Activated naive CD4-positive, alpha-beta T cell treated with anti-CD3 and anti-CD28 coated beads for 36 hours (primary cell): ENCODE results near the gene PRSS56. TPM values are rescaled to one million over a fixed set of nuclear protein-coding genes. Genes with fewer than 3 reads are reported as not detected.

Source experiments
- CTCF ChIA-PET: fragments of 350-600 bp; sonication (Branson Sonifier 250); formaldehyde crosslinking; loops from one replicate; lab custom pipeline; 2021; ENCODE audit warnings: antibody characterized with exemption; lab: Charles Lee
- DNase-seq: peaks from one replicate; pipeline ENCODE4 v3.0.0-alpha.2; 2020
- H3K27ac Mint-ChIP-seq: one replicate; pipeline ENCODE4 v1.8.0; 2021; ENCODE audit warnings: mild to moderate bottlenecking, mixed read lengths
- H3K27me3 Mint-ChIP-seq: one replicate; pipeline ENCODE4 v1.8.0; 2021; ENCODE audit warnings: low read depth, mixed read lengths
- H3K36me3 Mint-ChIP-seq: one replicate; pipeline ENCODE4 v1.8.0; 2021; ENCODE audit warnings: low read depth, mixed read lengths
- H3K4me1 Mint-ChIP-seq: one replicate; pipeline ENCODE4 v1.8.0; 2021; ENCODE audit warnings: low read depth, mixed read lengths
- H3K4me3 Mint-ChIP-seq: one replicate; pipeline ENCODE4 v1.8.0; 2021; ENCODE audit warnings: mild to moderate bottlenecking, moderate library complexity, mixed read lengths
- H3K9me3 Mint-ChIP-seq: one replicate; pipeline ENCODE4 v1.8.0; 2021; ENCODE audit warnings: mixed read lengths
- intact Hi-C: fragments of 100-400 bp; cut with micrococcal nuclease; formaldehyde crosslinking; loops from one replicate; pipeline ENCODE4 v1.15.1; 2023
- total RNA-seq, 2 experiments: library from RNA; stranded (reverse); gene quantifications; one replicate each; pipeline ENCODE4 v1.2.3, GENCODE V29; 2021

Gene PRSS56
- total RNA-seq, 2 experiments from 2014 or later, result not detected

- CTCF ChIA-PET, result no interaction called here
- Mint-ChIP-seq H3K27ac (no peak overlapping the region), H3K4me3 (no peak overlapping the region), H3K36me3 (no peaks in the 10 kb centered on the region), H3K9me3 (no peaks in the 10 kb centered on the region), H3K4me1 (peaks cover 3% of the 10 kb centered on the region), H3K27me3 (peaks cover 30% of the 10 kb centered on the region)
- no peak for DNase-seq
- intact Hi-C loops, result no loop called here
Observed at GRCh38 chr2:232489516-232490220, 30.5 kb upstream of the PRSS56 start.

GRCh38 chr2:232490221-232491138 lies 29.7 kb upstream of the PRSS56 start:
- Mint-ChIP-seq H3K27ac (no peak overlapping the region), H3K9me3 (no peaks in the 10 kb centered on the region), H3K4me3 (no peak overlapping the region), H3K4me1 (peaks cover under 1% of the 10 kb centered on the region), H3K27me3 (peaks cover 22% of the 10 kb centered on the region), H3K36me3 (no peaks in the 10 kb centered on the region)
- CTCF ChIA-PET, result no interaction called here
- DNase-seq, result no peak
- intact Hi-C loops, result no loop called here

DNA sequence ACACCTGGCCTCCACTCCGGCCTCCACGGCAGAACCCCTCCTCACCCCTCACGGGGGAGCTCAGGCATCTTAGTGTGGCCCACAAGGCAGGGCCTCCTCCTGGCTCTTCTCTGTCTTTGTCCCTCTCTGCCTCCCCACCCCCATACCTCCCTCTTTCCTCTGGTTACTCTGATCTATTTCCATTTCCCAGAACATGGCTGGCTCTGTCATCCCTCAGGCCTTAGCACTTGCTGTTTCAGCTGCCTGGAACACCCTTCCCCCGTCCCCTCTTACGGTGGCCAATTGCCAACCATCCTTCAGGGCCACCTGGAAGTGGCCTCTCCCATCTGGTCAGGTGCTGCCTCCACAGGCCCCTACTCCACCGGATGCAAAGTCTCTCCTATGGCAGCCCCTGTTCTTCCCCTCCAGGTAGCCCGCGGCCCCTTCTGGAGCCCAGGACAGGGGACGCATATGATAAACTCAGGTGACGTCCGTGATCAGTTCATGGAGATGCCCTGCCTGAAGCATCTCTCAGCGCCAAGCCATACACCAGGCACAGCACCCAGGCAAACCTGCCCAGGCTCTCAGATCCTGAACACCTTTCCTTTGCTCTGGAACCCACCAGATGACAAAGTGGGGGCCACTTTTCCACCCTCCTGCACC lies 28.9 kb upstream of the PRSS56 start:
- Mint-ChIP-seq H3K36me3 (no peaks in the 10 kb centered on the region), H3K9me3 (no peaks in the 10 kb centered on the region), H3K27ac (no peak overlapping the region), H3K4me3 (no peak overlapping the region), H3K27me3 (peaks cover 22% of the 10 kb centered on the region), H3K4me1 (no peaks in the 10 kb centered on the region)
- CTCF ChIA-PET, result no interaction called here
- DNase-seq, result no peak
- intact Hi-C loops, result no loop called here

DNA sequence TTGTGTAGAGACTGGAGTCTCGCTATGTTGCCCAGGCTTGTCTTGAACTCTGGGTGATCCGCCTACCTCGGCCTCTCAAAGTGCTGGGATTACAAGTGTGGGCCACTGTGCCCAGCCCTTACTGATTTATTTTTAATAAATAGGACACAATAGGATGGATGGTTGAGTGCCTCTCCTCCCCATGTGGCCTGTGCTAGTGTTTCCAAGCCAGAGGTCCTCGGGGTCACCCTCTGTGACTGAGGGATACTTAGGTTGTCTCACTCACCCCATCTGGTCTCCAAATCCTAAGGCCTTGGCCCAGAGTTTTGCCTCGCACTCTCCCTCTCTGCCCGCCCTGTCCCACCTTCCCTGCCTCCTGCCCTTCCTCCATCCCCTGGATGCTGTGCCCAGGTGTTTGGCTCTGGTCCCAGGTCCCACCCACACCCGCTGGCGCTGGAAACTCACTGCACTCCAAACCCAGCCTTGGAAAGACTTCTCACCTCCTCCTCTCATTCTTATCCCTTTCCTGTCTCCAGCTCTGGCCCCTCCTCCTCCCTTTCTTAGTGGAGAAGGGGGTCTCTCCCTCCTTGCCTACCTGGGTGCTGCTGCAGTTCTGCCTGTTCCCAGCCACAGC lies 27.8 kb upstream of the PRSS56 start:
- H3K9me3 Mint-ChIP-seq, result no peaks in the 10 kb centered on the region
- DNase-seq, result no peak
- H3K4me3 Mint-ChIP-seq, result no peak overlapping the region
- no peak overlapping the region for H3K27ac Mint-ChIP-seq
- intact Hi-C loops, result no loop called here
- CTCF ChIA-PET, result no interaction called here
- H3K27me3 Mint-ChIP-seq, result peaks cover 17% of the 10 kb centered on the region
- H3K36me3 Mint-ChIP-seq, result no peaks in the 10 kb centered on the region
- no peaks in the 10 kb centered on the region for H3K4me1 Mint-ChIP-seq

DNA sequence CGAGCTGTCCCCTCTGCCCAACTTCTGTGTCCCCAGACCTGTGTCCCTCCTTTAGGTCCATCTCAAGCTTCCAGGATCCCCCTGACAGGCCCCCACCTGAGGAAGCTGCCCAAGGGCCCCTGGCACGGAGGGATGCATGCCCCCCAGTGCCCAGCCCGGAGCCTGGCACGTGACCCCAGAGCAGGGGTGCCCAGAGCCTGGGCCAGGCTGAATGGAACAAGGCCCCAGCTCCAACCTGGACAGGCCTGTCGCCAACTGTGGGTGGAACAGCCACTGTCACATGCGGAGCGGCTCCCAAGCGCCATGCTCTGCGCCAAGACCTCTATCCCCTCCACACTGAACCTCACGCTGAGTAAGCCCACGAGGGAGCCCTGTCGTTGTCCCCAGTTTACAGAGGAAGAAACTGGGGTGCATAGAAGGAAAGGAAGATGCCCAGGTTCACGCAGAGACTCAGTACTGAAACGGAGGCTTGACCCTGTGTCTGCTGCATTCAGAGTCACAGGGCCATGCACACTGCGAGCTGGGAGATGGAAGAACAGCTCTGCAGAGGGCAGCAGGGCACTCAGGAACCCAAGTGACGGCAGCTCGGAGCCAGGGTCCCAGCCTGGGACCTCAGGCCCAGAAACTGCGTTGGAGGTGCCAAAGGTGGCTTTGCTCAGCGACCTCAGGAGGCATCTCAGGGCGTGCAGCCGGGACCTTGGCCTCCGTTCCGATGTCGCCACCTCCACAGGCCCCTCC lies 27.1 kb upstream of the PRSS56 start:
- H3K4me3 Mint-ChIP-seq, result no peak overlapping the region
- H3K36me3 Mint-ChIP-seq, result no peaks in the 10 kb centered on the region
- peaks cover 13% of the 10 kb centered on the region for H3K27me3 Mint-ChIP-seq
- H3K27ac Mint-ChIP-seq, result no peak overlapping the region
- CTCF ChIA-PET, result interaction anchor here (1.4 kb wide), 1 partner anchor 640 kb away, joined by 3 read pairs; no protein-coding TSS in a partner anchor
- no peaks in the 10 kb centered on the region for H3K9me3 Mint-ChIP-seq
- H3K4me1 Mint-ChIP-seq, result no peaks in the 10 kb centered on the region
- intact Hi-C loops, result no loop called here
- no peak for DNase-seq

GRCh38 chr2:232493701-232494474 lies 26.3 kb upstream of the PRSS56 start:
- Mint-ChIP-seq H3K27me3 (peaks cover 10% of the 10 kb centered on the region), H3K27ac (no peak overlapping the region), H3K36me3 (no peaks in the 10 kb centered on the region), H3K9me3 (no peaks in the 10 kb centered on the region), H3K4me3 (no peak overlapping the region), H3K4me1 (no peaks in the 10 kb centered on the region)
- intact Hi-C loops, result no loop called here
- CTCF ChIA-PET, result interaction anchor here (1.4 kb wide), 1 partner anchor 641 kb away, joined by 3 read pairs; no protein-coding TSS in a partner anchor
- DNase-seq, result no peak

DNA sequence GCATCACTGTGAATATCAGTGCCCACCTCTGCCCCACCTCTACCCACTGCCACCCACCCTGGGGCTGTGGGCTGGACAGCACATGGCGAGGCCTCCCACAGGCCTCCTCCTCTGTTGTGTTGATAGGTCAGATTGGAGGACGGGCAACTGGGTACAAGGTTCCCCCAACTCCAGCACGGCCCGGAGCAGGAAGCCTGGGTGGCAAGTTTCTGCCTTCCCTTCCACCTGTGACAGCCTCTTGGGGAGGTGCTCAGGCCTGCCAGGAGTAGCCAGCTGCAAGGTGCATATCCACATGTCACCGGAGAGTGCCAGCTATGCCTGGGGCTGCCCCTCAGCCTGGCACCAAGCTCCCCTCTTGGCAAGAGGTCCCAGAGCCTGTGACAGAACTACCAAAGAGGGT lies 25.6 kb upstream of the PRSS56 start:
- Mint-ChIP-seq H3K27me3 (peaks cover 11% of the 10 kb centered on the region), H3K9me3 (no peaks in the 10 kb centered on the region), H3K4me3 (no peak overlapping the region), H3K36me3 (no peaks in the 10 kb centered on the region), H3K4me1 (no peaks in the 10 kb centered on the region), H3K27ac (no peak overlapping the region)
- no peak for DNase-seq
- CTCF ChIA-PET, result interaction anchor here (1.4 kb wide), 1 partner anchor 642 kb away, joined by 3 read pairs; no protein-coding TSS in a partner anchor
- intact Hi-C loops, result no loop called here

- intact Hi-C loops, result no loop called here
- H3K4me1 Mint-ChIP-seq, result no peaks in the 10 kb centered on the region
- no peak for DNase-seq
- CTCF ChIA-PET, result no interaction called here
- no peaks in the 10 kb centered on the region for H3K9me3 Mint-ChIP-seq
- H3K27me3 Mint-ChIP-seq, result peaks cover 7% of the 10 kb centered on the region
- H3K4me3 Mint-ChIP-seq, result no peak overlapping the region
- H3K27ac Mint-ChIP-seq, result no peak overlapping the region
- no peaks in the 10 kb centered on the region for H3K36me3 Mint-ChIP-seq
Observed at GRCh38 chr2:232495292-232495691, 24.9 kb upstream of the PRSS56 start.

- peaks cover 10% of the 10 kb centered on the region for H3K27me3 Mint-ChIP-seq
- H3K4me3 Mint-ChIP-seq, result no peak overlapping the region
- intact Hi-C loops, result no loop called here
- H3K27ac Mint-ChIP-seq, result no peak overlapping the region
- H3K4me1 Mint-ChIP-seq, result no peaks in the 10 kb centered on the region
- no peaks in the 10 kb centered on the region for H3K9me3 Mint-ChIP-seq
- CTCF ChIA-PET, result interaction anchor here (0.6 kb wide), 1 partner anchor 596 kb away, joined by 4 read pairs; no protein-coding TSS in a partner anchor
- no peak for DNase-seq
- no peaks in the 10 kb centered on the region for H3K36me3 Mint-ChIP-seq
Observed at GRCh38 chr2:232496501-232497270, 23.5 kb upstream of the PRSS56 start.

- DNase-seq, result no peak
- Mint-ChIP-seq H3K27me3 (peaks cover 12% of the 10 kb centered on the region), H3K27ac (no peak overlapping the region), H3K9me3 (no peaks in the 10 kb centered on the region), H3K36me3 (no peaks in the 10 kb centered on the region), H3K4me3 (no peak overlapping the region), H3K4me1 (peaks cover under 1% of the 10 kb centered on the region)
- CTCF ChIA-PET, result no interaction called here
- intact Hi-C loops, result no loop called here
Observed at GRCh38 chr2:232497348-232497747, 22.8 kb upstream of the PRSS56 start.
